Neural progenitor cell (in vitro differentiated cells): Measurements from ENCODE around the gene MAML3.

Source experiments
- CTCF ChIP-seq: fragments of 200-600 bp; sonication (generic); IDR thresholded peaks from 2 replicates; pipeline ENCODE4 v1.5.1; 2017; ENCODE audit warnings: antibody characterized with exemption, mild to moderate bottlenecking
- EZH2 ChIP-seq: fragments of 200-600 bp; sonication (generic); IDR thresholded peaks from 2 replicates; pipeline ENCODE4 v1.6.1; 2017; ENCODE audit warnings: antibody characterized with exemption, mild to moderate bottlenecking, moderate library complexity
- EZH2phosphoT487 ChIP-seq: fragments of 200-600 bp; sonication (generic); IDR thresholded peaks from 2 replicates; pipeline ENCODE4 v1.6.1; 2017; ENCODE audit warnings: antibody characterized with exemption

DNA sequence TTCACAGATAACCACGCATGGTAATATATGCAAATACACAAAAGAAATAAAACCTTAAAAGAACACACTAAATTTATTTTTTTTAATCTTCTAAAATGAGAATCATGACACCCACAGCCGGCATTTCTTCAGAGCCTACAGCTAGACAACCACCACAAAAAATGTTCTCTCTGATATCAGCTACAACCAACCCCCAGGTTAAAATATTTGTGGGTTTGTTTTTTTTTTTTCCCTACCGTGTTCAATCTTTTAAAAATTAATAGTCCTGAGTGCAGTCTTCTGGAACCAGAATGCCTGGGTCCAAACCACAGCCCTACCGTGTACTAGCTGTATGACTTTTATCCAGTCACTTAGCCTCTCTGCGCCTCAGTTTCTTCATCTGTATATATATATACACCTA, 36.0 kb downstream of the MAML3 start:
- TF ChIP-seq EZH2, result no peak
- no peak for TF ChIP-seq CTCF
- no peak for TF ChIP-seq EZH2phosphoT487
